Stromal cell of bone marrow (primary cell): ENCODE results near the gene ZNF185.

Experiments used
- DNase-seq: peaks from one replicate; pipeline ENCODE4 v3.0.0-alpha.2; 2012; ENCODE audit warnings: low read depth

Gene ZNF185

DNA sequence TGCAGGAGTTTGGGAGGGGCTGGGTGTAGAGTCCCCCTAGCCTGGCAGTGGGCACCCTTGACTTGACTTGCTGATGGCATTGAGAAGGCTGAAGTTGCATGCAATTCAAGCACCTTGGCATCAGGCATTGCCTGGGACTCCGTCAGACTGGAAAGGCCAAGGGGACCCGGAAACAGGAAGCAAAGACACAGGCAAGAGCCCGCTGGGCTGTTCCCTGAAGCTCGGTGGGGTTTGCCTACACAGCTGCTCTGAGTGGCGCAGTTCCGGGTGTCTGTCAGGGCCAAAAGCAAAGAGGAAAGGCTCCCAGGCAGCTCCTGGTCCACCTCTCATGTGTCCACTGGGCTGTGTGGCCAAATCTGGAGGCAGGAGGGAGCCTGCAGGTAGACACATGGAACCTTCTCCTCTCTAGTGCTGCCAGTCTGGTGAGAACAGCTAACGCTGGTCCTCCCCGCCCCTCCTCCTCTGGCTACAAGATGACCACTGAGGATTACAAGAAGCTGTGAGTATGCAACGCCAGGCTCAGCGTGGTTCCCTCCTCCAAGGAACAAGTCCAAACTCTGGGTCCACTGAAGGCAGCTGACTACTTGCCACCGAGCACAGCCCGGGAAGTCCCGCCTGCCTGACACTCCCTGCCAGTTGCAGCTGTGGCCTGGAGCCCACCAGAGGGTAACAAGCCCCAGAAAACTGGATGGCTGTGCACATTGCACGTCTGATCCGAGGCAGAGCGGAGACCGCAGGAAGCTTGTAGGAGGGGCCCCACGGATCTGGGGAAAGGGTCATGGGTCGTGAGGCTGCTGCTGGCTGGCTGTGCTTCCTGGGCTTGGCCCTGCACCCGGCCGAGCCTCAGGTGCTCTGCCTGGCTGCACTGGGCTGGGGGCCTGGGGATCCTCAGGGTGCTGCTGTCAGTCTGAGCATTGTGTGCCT is 20.1 kb downstream of the ZNF185 start:
- DNase-seq, result no peak

DNA sequence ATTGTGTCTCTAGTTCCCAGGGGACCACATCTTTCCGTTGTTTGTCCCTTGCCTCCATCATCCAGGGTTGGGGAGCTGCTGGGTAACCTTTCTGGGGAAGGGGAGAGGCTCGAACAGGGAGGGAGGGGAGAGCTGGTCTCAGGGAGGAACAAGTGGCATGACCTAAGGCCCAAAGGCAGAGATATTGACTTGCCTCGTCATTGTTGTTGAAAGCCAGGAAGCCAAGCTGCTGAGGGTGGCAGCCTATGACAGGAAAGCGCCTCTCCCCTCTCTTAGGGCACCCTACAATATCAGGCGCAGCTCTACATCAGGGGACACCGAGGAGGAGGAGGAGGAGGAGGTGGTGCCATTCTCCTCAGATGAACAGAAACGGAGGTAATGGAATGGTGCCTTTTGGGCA is 20.8 kb downstream of the ZNF185 start:
- DNase-seq, result no peak

DNA sequence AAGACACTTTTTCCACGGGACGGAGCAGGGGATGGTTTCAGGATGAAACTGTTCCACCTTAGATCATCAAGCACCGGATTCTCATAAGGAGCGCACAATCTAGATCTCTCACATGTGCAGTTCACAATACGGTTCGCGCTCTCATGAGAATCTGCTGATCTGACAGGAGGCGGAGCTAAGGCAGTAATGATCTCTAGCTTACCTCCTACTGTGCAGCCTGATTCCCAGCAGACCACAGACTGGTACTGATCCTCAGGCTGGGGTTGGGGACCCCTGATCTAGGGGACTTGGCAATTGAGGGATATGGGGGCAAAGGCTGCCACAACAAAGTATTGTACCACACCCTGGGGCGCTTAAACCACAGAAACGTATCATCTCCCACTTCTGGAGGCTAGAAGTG is 25.7 kb downstream of the ZNF185 start:
- no peak for DNase-seq

DNA sequence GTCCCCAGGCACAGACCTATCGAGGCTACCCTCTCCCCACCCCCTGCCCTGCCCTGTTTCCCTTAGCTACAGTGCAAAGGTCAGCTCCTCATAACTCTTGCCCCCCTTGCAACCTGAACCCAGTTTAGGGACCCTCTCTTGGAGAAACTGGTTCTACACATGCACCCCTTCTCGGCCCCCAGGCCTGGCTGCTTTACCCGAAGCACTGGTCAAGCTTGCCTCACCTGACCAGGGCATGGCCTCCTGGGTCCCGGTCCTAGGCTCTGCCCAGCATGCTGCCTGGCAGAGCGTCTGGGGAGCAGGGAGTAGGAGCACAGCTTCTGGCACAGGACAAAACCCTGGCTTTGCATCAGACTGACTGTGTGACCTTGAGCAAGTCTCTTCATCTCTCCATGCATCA is 28.0 kb downstream of the ZNF185 start:
- no peak for DNase-seq

DNA sequence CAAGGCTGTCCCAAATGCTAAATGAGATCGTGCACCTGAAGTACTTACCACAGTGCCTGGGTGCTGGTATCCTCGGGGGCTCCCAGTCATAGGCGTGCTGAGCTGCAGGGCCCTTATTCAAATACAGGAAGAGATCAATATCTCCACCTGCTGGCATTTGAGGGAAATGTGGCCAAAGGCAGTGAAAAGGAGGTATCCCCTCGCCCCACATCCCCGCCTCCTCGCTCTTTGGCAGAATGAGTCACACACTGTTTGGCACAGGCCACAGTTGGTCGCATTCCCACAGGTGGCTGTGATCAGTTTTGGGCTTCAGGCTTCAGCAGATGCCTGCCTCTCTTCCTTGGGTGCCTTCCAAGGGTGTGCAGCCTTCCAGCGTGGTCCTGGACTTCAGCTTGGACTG is 28.4 kb downstream of the ZNF185 start:
- no peak for DNase-seq

DNA sequence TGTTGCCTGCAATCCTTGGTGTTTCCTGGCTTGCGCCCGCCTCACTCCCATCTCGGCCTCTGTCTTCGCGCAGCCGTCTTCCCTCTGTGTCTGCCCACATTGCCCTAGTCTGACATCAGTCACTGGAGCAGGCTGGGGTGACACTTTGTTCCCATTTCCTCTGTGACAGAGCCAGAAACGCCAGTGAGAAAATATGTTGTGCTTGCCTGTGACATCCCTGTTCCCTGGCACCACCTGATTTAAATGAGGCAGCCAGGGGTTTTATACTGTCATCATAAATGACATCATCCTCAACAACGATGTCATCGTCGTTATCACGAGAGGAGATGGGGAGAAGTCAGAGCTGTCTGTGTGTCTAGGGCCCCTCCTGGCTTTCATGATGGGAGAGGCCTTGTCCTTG is 29.1 kb downstream of the ZNF185 start:
- DNase-seq, result no peak

DNA sequence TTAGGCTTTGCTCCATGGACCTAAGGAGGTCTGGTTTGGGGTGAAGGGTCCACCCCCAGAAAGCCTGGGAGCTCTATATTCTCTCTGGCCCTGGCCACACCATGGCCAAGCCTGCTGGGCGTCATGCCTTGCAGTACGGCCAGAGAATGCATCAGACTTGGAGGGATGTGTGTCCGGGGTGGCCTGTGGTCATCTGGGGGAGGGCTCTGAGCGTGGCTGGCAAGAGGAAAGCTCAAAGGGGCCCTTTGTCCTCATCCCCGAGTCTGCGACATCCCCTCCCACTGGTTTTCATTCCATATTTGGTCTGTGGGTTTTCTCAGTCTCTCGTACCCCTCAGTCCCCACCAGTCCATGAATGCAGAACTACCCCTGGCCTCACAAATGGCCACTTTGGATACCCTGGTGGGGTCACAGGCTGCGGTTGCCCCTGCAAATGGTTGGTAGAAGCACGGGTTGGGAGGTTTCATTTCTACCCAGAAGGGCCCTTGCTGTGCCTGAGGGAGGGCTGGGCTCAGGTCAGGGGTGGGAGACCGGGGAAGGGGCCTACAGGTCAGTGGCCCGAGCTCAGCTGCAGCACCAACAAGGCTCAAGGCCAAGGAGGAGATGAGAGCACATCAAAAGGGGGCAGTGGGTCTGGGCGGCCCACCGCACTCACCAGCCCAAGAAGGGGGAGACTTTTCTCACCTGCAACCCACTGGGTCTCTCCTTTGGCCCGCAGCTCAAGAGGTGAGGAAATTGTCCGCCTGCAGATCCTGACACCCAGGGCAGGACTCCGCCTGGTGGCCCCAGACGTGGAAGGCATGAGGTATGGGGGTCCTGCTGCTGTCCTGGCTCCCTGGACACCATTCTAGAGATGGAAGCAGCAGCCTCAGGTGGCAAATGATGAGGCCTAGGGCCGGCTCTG is 30.2 kb downstream of the ZNF185 start:
- DNase-seq, result no peak

DNA sequence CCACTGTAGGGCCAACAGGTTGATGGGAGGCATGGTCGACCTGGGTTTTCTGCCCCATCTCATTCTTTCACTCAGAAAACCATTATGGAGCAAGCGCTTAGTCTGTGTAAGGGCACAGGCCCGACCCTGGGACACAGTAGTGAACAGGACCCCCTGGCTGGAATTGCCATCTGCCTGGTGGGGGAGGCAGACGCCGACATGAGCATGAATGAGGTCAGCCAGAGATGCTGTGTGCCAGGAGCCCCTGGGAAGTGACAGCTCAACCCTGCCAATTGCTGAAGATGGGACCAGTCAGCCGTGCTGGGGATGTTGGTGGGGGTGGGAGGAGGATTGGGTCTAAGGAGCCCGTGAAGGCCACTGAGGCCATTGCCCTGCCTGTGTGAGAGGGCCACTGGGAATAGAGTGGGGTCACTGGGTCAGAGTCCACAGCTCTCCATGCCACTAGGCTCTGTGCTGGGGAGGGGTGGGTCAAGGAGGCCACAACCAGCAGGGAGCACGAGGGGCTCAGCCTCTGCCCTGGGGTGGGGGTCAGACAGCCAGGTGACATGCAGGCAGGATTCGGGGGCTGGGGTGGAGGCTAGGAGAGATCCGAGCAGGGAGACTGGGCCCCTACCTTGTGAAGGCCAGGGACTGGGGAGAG is 31.0 kb downstream of the ZNF185 start:
- no peak for DNase-seq

DNA sequence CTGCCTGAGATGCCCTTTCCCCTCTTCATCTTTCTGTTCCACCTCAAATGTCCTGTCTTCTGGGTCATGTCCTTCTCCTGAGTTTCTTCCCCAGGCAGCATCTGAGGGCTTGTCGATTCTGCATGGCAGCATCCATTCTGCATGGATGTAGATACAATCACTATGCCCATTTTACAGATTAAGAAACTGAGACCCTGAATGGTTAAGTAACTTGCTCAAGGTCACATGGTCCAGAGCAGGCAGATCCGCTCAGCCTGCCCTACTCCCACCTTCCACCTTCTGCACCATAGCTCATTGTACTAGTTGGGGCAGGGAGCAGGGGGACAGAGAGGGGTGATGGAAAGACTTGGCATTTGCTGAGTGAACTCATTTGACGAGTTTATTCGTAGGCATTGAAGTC is 32.0 kb downstream of the ZNF185 start:
- no peak for DNase-seq

DNA sequence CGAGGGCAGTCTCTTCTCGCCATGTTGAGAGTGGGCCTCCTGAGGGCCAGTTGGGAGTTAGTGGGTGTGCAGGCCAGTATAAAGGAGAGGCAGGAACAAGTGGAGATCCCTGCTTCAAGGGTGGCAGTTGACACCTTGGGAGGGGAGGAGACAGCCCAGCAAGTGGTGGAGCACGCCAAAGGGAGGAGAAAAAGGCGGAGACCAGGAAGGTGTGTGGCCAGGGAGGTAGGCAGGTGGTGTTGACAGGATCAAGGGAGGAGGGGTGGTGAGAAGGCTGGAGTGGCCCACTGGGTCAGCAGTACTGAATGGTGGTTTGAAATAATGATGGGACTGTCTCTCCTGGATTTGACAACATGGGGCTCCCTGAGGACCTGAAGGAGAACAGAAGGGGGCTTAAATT is 32.6 kb downstream of the ZNF185 start:
- no peak for DNase-seq

DNA sequence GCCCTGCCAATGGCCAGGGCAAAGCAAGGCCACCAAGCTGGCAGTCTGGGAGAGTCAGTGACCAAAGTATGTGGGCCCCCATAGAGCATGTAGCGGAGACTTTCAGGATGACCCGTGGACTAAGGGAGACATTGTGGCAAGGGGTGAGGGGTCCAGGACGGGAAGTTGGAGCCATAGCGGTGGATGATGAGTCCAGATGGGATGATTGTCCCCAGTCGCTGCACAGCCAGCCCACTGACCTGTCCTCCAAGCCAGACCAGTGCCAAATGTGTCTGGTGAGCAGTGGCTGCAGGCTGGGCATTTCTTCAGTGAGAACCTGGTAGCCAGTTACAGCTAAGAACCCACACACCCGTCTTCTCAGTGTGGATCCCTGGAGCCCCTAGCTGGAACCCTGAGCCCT is 34.3 kb downstream of the ZNF185 start:
- no peak for DNase-seq

DNA sequence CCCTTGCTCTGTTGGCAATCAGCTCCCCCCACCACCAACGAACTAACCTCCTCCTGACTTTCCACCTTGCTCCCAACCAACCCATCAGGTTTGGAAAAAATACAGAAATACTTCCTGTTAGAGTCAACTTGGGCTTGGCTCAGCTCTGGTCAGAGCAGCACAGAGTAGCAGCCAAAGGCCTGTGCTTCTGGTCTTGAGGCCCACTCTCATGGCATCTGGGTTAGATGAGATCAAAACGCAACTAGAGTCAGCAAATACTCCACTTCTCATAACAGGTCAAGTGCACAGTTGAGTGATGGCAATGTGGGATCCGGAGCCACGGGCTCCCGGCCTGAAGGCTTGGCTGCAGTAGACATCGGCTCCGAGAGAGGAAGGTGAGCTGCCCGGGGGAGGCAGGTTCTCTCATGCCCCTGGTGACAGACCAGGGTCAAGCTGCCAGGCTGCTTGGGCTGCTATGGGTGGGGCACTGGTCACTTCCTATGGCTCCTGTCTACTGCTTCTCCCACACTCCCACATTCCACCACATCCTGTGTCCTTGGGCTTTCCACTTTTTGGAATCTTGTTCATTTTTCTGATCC is 34.8 kb downstream of the ZNF185 start:
- DNase-seq, result no peak

DNA sequence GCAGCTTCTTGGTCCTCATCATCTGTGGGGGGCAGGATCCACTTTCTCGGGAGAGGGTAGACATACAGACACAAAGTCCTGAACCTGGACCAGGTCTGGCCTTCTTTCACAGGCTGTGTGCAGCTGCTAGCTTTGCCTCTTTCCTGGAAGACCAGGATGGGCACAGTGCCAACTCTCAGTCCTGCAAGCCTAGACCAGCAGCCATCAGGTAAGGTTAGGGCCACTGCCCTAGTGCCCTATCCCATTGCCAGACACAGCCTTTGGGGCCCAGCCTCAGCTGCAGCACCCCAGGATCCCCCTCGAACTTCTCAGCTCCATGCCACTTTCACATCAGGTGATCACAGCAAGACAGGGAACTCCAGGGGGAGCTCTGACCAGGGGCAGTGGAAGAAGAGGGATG is 38.4 kb downstream of the ZNF185 start:
- DNase-seq, result no peak

DNA sequence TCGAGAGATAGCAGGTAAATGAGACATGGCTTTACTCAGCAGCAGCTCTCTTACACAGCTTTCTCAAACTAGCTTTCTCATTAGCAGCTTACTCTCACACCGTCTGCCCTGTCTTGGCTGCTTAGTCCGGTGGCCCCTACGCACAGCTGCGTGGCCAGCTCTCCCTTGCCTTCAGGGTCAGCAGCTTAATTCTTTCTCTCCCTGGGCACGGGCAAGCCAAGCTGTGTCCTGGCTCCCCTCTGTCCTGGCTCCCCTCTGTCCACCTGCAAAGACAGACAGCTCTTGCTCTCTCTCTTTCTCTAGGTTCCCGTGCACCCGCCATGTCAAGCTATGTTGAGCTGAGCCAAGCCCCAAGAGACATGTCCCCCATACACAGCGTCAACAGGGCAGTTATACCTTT is 39.4 kb downstream of the ZNF185 start:
- DNase-seq, result no peak

DNA sequence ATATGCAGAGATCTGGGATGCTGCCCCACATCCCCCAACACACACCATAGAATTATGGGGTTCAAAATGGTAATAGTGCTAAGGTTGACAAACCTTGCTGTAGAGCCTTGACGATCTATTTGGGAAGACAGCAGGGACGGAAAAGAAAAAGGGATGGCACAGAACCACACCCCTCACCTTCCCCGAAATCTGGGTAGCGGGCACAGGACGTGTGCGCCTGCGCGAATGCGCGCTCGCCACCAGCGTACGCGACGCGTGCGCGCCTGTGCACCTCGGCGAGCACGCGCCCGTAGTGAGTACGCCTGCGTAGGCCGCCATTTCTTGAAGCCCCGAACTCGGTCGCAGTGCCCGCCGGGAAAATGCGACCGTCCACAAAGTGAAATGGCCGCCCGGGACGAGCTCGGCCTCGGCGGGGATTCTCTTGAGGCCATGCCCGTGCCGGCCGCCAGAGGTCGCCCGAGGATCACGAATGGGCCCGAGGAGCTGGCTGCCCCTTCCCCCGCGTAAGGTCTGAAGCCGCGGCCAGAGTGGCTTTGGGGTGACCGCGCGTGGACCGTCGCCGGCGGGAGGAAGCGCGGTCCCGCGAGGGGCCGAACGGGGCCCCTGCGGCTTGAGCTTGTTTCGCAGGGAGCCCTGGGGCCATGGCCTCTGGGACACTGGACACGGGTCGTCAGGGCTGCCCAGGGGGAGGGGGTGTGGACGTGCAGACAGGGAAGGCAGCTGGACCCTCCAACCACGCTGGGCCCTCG is 43.6 kb downstream of the ZNF185 start:
- peak; percentile 79 for DNase-seq

DNA sequence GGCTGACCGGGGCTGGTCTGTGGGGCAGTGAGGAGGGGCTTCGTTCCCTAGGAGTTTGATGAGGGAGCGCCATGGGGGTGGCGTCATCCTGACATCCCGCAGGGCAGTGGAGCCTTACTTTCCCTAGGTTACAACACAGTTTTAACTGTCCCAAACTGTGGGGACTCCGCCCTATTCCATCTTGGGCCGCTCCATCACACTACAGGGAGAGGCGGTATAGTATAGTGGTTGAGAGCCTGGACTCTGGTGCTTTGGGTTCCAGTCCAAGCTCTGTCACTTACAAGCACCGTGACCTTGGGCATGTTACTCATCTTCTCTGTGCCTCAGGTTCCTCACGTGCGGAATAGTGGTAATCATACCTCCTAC is 44.2 kb downstream of the ZNF185 start:
- no peak for DNase-seq

DNA sequence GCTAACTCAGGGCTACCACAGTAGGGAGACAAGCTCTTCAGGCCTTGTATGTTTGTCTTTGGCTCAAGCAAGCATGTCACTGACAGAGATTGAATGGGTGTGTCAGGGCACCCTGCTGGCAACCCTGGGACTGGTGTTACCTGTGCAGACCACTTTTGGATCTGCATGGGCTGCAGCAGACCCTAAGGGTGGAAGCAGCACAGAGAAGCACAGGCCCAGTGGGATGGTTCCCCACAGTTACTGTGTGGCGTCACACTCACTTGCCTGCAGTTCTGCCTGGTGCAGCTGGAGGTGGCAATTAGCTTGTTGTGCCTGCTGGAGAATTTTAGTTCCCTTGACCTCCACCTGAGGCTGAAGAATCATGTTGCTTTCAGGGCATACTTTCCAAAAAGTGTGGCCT is 46.0 kb downstream of the ZNF185 start:
- no peak for DNase-seq

DNA sequence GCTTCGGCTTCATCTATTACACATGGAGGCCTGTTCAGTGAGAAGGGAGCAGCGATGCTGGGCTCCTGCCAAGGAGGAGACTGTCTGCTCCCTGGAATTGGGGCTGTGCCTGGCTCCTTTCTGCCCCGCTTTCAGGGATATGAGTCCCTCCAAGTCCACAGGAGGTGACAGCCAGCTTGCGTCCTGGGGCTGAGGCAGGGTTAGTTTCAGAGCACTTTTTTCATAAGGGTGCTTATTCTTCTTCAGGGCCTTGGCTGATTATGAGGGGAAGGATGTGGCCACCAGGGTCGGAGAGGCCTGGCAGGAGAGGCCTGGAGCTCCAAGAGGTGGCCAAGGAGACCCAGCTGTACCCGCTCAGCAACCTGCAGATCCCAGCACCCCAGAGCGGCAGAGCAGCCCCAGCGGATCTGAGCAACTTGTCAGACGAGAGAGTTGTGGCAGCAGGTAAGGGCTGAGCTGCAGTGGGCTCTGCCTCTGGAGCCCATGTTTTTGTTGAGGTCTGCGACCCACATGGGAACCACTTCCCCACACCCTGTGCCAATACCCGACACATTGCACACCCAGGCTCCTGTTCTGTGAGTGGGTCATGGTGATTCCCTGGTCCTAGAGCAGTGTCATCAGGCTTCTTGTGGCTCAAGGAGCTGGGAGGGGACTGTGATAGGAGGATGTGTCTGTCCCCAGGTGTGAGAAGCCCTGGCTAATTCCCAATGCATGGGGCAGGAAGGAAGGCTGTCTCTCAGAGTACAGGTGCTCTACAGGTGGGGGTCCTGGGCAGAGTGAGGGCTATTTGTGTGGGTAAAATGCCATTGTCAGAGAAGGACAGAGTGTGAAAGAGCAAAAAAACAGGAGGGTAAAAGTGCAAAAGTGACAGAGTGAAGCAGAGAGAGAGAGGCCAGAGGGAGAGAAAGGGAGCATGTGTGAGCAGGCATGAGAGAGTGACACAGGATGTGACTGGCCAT is 47.4 kb downstream of the ZNF185 start:
- no peak for DNase-seq

DNA sequence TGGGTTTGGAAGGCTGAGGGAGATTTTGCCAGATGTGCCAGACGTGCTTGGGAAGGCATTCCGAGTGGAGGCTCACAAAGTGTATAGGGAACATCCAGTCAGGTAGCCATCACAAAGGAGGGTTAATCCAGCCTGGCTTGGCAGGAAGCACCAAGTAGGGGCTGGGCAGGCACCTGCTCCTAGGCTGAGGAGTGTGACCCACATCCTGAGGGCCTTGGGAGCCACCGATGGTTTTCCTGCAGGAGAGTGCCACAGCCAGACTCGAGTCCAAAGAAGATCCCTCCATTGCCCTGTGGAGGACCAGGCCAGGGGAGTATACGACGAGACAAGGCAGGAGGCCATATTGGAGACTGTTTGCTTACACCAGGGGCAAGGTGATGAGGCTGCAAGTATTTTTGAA is 48.8 kb downstream of the ZNF185 start:
- DNase-seq, result no peak
